ENCODE results near the gene TMX3.

Gene TMX3

DNA sequence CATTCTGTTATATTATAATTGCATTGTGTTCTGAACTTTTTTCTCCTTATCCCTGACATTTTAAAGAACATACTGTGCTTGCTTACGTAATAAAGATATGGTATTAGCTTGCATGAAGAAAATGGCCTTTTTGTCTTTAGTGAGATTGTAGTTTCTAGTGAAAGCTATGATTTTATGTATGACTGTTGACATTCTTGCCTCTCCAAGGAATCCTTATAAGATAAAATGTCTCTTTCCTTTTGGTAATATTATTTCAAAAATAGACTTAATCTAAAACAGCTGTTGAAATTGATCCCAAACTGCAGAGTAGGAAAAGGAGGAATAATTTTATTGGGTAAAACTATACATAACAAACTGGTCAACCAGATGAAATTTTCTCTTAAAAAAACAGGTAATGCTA is 42.2 kb upstream of the TMX3 start:
- H3K4me1 ChIP-seq (ENCODE audit: insufficient read depth, poor library complexity, severe bottlenecking) = no peaks in the 10 kb centered on the region
- H3K27ac ChIP-seq (ENCODE audit: poor library complexity, severe bottlenecking) = no peak overlapping the region
- DNase-seq (ENCODE audit: low spot score) (no peak), ATAC-seq (ENCODE audit: low read depth) (no peak)
- TF ChIP-seq, protein P1, sequence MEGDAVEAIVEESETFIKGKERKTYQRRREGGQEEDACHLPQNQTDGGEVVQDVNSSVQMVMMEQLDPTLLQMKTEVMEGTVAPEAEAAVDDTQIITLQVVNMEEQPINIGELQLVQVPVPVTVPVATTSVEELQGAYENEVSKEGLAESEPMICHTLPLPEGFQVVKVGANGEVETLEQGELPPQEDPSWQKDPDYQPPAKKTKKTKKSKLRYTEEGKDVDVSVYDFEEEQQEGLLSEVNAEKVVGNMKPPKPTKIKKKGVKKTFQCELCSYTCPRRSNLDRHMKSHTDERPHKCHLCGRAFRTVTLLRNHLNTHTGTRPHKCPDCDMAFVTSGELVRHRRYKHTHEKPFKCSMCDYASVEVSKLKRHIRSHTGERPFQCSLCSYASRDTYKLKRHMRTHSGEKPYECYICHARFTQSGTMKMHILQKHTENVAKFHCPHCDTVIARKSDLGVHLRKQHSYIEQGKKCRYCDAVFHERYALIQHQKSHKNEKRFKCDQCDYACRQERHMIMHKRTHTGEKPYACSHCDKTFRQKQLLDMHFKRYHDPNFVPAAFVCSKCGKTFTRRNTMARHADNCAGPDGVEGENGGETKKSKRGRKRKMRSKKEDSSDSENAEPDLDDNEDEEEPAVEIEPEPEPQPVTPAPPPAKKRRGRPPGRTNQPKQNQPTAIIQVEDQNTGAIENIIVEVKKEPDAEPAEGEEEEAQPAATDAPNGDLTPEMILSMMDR (IDR thresholded peaks at IDR 0.05; ENCODE audit: poor library complexity, severe bottlenecking) = no peak
- no peaks in the 10 kb centered on the region for H3K27me3 ChIP-seq (ENCODE audit: insufficient read depth, poor library complexity, severe bottlenecking)
- no peak overlapping the region for H3K4me3 ChIP-seq (ENCODE audit: severe bottlenecking)
- no peaks in the 10 kb centered on the region for H3K9me3 ChIP-seq (ENCODE audit: severe bottlenecking)
- H3K36me3 ChIP-seq (ENCODE audit: low read depth) = no peaks in the 10 kb centered on the region

DNA sequence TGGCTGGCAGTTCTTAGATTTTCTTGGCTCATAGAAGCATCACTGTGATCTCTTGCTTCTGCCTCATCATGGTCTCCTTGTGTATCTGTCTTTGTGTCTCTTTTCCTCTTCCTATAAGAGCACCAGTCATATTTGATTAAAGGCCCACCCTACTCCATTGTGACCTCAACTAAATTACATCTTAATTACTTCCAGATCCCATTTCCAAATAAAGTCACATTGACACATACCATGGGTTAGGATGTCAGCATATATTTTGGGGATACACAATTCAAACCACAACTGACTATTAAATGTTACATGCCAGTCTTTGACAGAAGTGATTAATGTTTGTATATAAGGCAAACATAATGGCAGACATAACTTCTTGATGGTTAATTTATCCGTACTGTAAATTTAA is 27.3 kb upstream of the TMX3 start:
- Histone ChIP-seq H3K27ac (ENCODE audit: poor library complexity, severe bottlenecking) (no peak overlapping the region), H3K4me1 (ENCODE audit: insufficient read depth, poor library complexity, severe bottlenecking) (no peaks in the 10 kb centered on the region), H3K27me3 (ENCODE audit: insufficient read depth, poor library complexity, severe bottlenecking) (no peaks in the 10 kb centered on the region), H3K4me3 (ENCODE audit: severe bottlenecking) (no peak overlapping the region), H3K9me3 (ENCODE audit: severe bottlenecking) (no peaks in the 10 kb centered on the region), H3K36me3 (ENCODE audit: low read depth) (no peaks in the 10 kb centered on the region)
- no peak for ATAC-seq (ENCODE audit: low read depth)
- DNase-seq (ENCODE audit: low spot score) = no peak
- TF ChIP-seq, protein P1 (IDR thresholded peaks at IDR 0.05; ENCODE audit: poor library complexity, severe bottlenecking) = no peak

GRCh38 chr18:68740966-68741365 is 26.1 kb upstream of the TMX3 start:
- H3K4me1 ChIP-seq (ENCODE audit: insufficient read depth, poor library complexity, severe bottlenecking) = no peaks in the 10 kb centered on the region
- no peak for DNase-seq (ENCODE audit: low spot score)
- H3K27ac ChIP-seq (ENCODE audit: poor library complexity, severe bottlenecking) = no peak overlapping the region
- no peak for ATAC-seq (ENCODE audit: low read depth)
- H3K4me3 ChIP-seq (ENCODE audit: severe bottlenecking) = no peak overlapping the region
- TF ChIP-seq, protein P1 (IDR thresholded peaks at IDR 0.05; ENCODE audit: poor library complexity, severe bottlenecking) = no peak
- no peaks in the 10 kb centered on the region for H3K9me3 ChIP-seq (ENCODE audit: severe bottlenecking)
- H3K27me3 ChIP-seq (ENCODE audit: insufficient read depth, poor library complexity, severe bottlenecking) = no peaks in the 10 kb centered on the region
- no peaks in the 10 kb centered on the region for H3K36me3 ChIP-seq (ENCODE audit: low read depth)

DNA sequence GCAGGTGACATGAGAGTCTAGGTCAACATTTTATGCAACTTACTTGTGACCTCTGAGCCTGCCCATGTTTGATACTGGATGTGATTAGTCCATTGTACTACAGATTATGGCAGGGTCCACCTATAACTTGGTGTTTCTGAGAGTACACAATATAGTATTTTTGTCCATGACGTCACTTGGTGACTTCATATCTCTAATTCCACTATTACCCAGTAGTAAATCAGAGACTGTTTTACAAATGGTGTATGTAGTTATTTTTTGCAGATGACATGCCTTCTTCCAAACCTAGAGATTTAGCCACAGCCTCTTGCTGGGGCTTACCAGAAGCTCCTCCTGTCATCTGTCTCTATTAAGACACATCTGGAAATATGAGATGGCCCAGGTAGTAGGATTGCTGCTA is 24.6 kb upstream of the TMX3 start:
- TF ChIP-seq, protein P1 (IDR thresholded peaks at IDR 0.05; ENCODE audit: poor library complexity, severe bottlenecking) = no peak
- no peaks in the 10 kb centered on the region for H3K36me3 ChIP-seq (ENCODE audit: low read depth)
- H3K4me1 ChIP-seq (ENCODE audit: insufficient read depth, poor library complexity, severe bottlenecking) = peaks cover 4% of the 10 kb centered on the region
- H3K9me3 ChIP-seq (ENCODE audit: severe bottlenecking) = no peaks in the 10 kb centered on the region
- no peak overlapping the region for H3K27ac ChIP-seq (ENCODE audit: poor library complexity, severe bottlenecking)
- ATAC-seq (ENCODE audit: low read depth) (no peak), DNase-seq (ENCODE audit: low spot score) (no peak)
- H3K4me3 ChIP-seq (ENCODE audit: severe bottlenecking) = no peak overlapping the region
- no peaks in the 10 kb centered on the region for H3K27me3 ChIP-seq (ENCODE audit: insufficient read depth, poor library complexity, severe bottlenecking)

DNA sequence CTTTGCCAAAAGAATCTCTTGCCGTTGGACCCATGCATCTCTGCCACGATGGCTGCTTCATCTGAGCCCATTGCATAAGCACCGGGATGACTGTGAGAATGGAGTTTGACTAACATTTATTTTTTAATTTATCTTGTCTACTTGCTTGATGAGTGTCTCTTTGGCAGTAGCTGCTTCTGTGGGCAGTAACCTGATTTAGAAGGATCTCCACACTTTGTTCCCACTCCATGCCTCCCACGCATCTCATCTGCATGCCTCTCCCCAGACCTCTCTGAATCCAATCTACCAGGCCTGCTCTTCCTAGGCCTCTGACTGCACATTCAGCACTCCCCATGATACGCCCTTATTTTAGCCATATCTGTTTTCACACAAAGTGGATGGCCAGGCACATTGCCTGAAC is 23.7 kb upstream of the TMX3 start:
- ATAC-seq (ENCODE audit: low read depth) = no peak
- no peaks in the 10 kb centered on the region for H3K36me3 ChIP-seq (ENCODE audit: low read depth)
- H3K27ac ChIP-seq (ENCODE audit: poor library complexity, severe bottlenecking) = no peak overlapping the region
- no peaks in the 10 kb centered on the region for H3K9me3 ChIP-seq (ENCODE audit: severe bottlenecking)
- H3K4me1 ChIP-seq (ENCODE audit: insufficient read depth, poor library complexity, severe bottlenecking) = peaks cover 4% of the 10 kb centered on the region
- H3K4me3 ChIP-seq (ENCODE audit: severe bottlenecking) = no peak overlapping the region
- no peak for DNase-seq (ENCODE audit: low spot score)
- H3K27me3 ChIP-seq (ENCODE audit: insufficient read depth, poor library complexity, severe bottlenecking) = no peaks in the 10 kb centered on the region
- TF ChIP-seq, protein P1 (IDR thresholded peaks at IDR 0.05; ENCODE audit: poor library complexity, severe bottlenecking) = no peak
